ENCODE results near the gene GALNTL6.

Gene GALNTL6

GRCh38 chr4:171812665-171813525 lies at the start of gene GALNTL6:
TSS of gene GALNTL6 (plus strand) at chr4:171813404.
- intact Hi-C loops (cut with DNase I) = no loop called here
- DNase-seq = peak in 40 of 42 donors; percentile 6 to 75 (median 49)

GRCh38 chr4:171765514-171765913 lies 47.7 kb upstream of the GALNTL6 start:
- no peak for DNase-seq
- intact Hi-C loops (cut with DNase I) = no loop called here

GRCh38 chr4:171774642-171775190 lies 38.5 kb upstream of the GALNTL6 start:
- intact Hi-C loops (cut with DNase I) = no loop called here
- DNase-seq = no peak

- intact Hi-C loops (cut with DNase I) = no loop called here
- no peak for DNase-seq
Observed at GRCh38 chr4:171779301-171779700, 33.9 kb upstream of the GALNTL6 start.

GRCh38 chr4:171785388-171785787 lies 27.8 kb upstream of the GALNTL6 start:
- intact Hi-C loops (cut with DNase I) = no loop called here
- DNase-seq = peak in 1 of 42 donors; percentile 27

GRCh38 chr4:171793723-171794122 lies 19.5 kb upstream of the GALNTL6 start:
- intact Hi-C loops (cut with DNase I) = no loop called here
- DNase-seq = peak in 2 of 42 donors; percentile 1 to 3

GRCh38 chr4:171794528-171794927 lies 18.7 kb upstream of the GALNTL6 start:
- no peak for DNase-seq
- intact Hi-C loops (cut with DNase I) = no loop called here

GRCh38 chr4:171809854-171810253 lies 3.4 kb upstream of the GALNTL6 start:
- intact Hi-C loops (cut with DNase I) = no loop called here
- no peak for DNase-seq

GRCh38 chr4:171812333-171812664 lies 905 bp upstream of the GALNTL6 start:
- intact Hi-C loops (cut with DNase I) = no loop called here
- DNase-seq = peak in 7 of 42 donors; percentile 5 to 29 (median 14)

- intact Hi-C loops (cut with DNase I) = no loop called here
- peak in 29 of 42 donors; percentile 2 to 56 (median 24) for DNase-seq
Observed at GRCh38 chr4:171813526-171814250, 484 bp downstream of the GALNTL6 start.

- intact Hi-C loops (cut with DNase I) = no loop called here
- DNase-seq = peak in 18 of 42 donors; percentile 7 to 54 (median 22)
Observed at GRCh38 chr4:171814545-171814944, 1.3 kb downstream of the GALNTL6 start.

GRCh38 chr4:171817026-171817425 lies 3.8 kb downstream of the GALNTL6 start:
- intact Hi-C loops (cut with DNase I) = no loop called here
- DNase-seq = no peak

- intact Hi-C loops (cut with DNase I) = no loop called here
Observed at GRCh38 chr4:171834640-171835039, 21.4 kb downstream of the GALNTL6 start.

GRCh38 chr4:171843456-171843855 lies 30.3 kb downstream of the GALNTL6 start:
- DNase-seq = no peak
- intact Hi-C loops (cut with DNase I) = no loop called here

More at GRCh38 chr4:171834640-171835039, 21.4 kb downstream of the GALNTL6 start:
- DNase-seq = no peak

GRCh38 chr4:171846232-171846631 lies 33.0 kb downstream of the GALNTL6 start:
- peak in 13 of 42 donors; percentile 3 to 41 (median 12) for DNase-seq
- intact Hi-C loops (cut with DNase I) = no loop called here

GRCh38 chr4:171846893-171847292 lies 33.7 kb downstream of the GALNTL6 start:
- DNase-seq = no peak
- intact Hi-C loops (cut with DNase I) = no loop called here

GRCh38 chr4:171847751-171848150 lies 34.5 kb downstream of the GALNTL6 start:
- no peak for DNase-seq
- intact Hi-C loops (cut with DNase I) = no loop called here

- no peak for DNase-seq
Observed at GRCh38 chr4:171849686-171850222, 36.5 kb downstream of the GALNTL6 start.

GRCh38 chr4:171851295-171851694 lies 38.1 kb downstream of the GALNTL6 start:
- DNase-seq = no peak
- intact Hi-C loops (cut with DNase I) = no loop called here

More at GRCh38 chr4:171849686-171850222, 36.5 kb downstream of the GALNTL6 start:
- intact Hi-C loops (cut with DNase I) = no loop called here

All from head of caudate nucleus (tissue), 42 donors.